Adrenal gland (tissue), 12 donors: ENCODE results near the gene HOXD10. TPM values are rescaled to one million over a fixed set of nuclear protein-coding genes. Genes with fewer than 3 reads are reported as not detected.

Experiments used
- DNase-seq, 7 donors: peaks; one replicate each; pipeline ENCODE4 v3.0.0-alpha.2; 2019 to 2020
- H3K27ac ChIP-seq, 5 donors: fragments of 200-600 bp; sonication (generic) in 4 of 5; 1 replicate in 3 of 5; 2 replicates in 2 of 5; pipeline versions ENCODE4 v1.5.1 to v1.8.0; 2016 to 2020; ENCODE audit warnings: mild to moderate bottlenecking in 1 of 5
- H3K27me3 ChIP-seq: fragments of 200-600 bp; 2 replicates; pipeline ENCODE4 v1.8.0; 2021
- H3K36me3 ChIP-seq, 2 donors: fragments of 200-600 bp; replicated peaks in 1 of 2; 1 replicate in 1 of 2; 2 replicates in 1 of 2; pipeline versions ENCODE4 v1.5.1 to v1.8.0; 2018 to 2022
- H3K4me1 ChIP-seq, 2 donors: fragments of 200-600 bp; replicated peaks in 1 of 2; 1 replicate in 1 of 2; 2 replicates in 1 of 2; pipeline versions ENCODE4 v1.5.1 to v1.8.0; 2018 to 2021
- H3K4me3 ChIP-seq, 4 donors: fragments of 200-600 bp; sonication (generic) in 3 of 4; one replicate each; pipeline ENCODE4 v1.5.1; 2016 to 2018
- H3K9me3 ChIP-seq, 3 donors: fragments of 200-600 bp; sonication (generic) in 1 of 3; replicated peaks in 1 of 3; 1 replicate in 2 of 3; 2 replicates in 1 of 3; pipeline versions ENCODE4 v1.5.1 to v1.8.0; 2016 to 2021
- POLR2A ChIP-seq, 2 donors: fragments of 450-650 bp; IDR thresholded peaks; one replicate each; pipeline ENCODE4 v1.6.1; 2017; ENCODE audit warnings: antibody characterized with exemption in 2 of 2, mild to moderate bottlenecking in 2 of 2, moderate library complexity in 1 of 2
- WGBS, 4 donors: extraction: QIAGEN DNeasy Blood & Tissue Kit in 2 of 4; methylation state at CpG; one replicate each; pipeline versions ENCODE4 v1.1.5 to v1.1.7; 2013 to 2017; 5-methylcytosine and 5-hydroxymethylcytosine counted together
- intact Hi-C, 2 donors: fragments of 100-400 bp; cut with DNase I; formaldehyde crosslinking; loops; one replicate each; pipeline versions ENCODE4 v1.14.1 to v1.15.0; 2022 to 2023
- polyA plus RNA-seq, 3 donors: library from polyadenylated mRNA; stranded (reverse); fragments of 200-250 nt in 2 of 3; fragments of 350-450 nt in 1 of 3; fragmentation: Illumina TruSeq in 1 of 3; extraction: RNeasy Lipid Tissue Mini Kit (QIAGEN cat#74804) in 1 of 3; gene quantifications; one replicate each; pipeline ENCODE4 v1.2.3, GENCODE V29; 2013 to 2014
- total RNA-seq, 9 donors: library from RNA; depleted of rRNA in 4 of 9; stranded (reverse); fragments of >200 nt in 4 of 9; fragments of 120-200 nt in 1 of 9; fragmentation: NEBNext Ultra II Directional in 1 of 9; extraction: Animal tissue kit (Norgen Biotek cat#: 25700) in 1 of 9; gene quantifications; one replicate each; pipeline versions ENCODE4 v1.1.0 to v1.2.4, GENCODE V29; 2013 to 2023
- TF ChIP-seq, protein P1 (sequence below), 6 experiments: fragments of 450-650 bp in 4 of 6; fragments of 200-600 bp in 2 of 6; sonication (generic) in 1 of 6; IDR thresholded peaks; 1 replicate in 5 of 6; 2 replicates in 1 of 6; pipeline versions ENCODE4 v1.5.1 to v1.8.0; 2016 to 2021; ENCODE audit warnings: antibody characterized with exemption in 6 of 6, mild to moderate bottlenecking in 2 of 6, moderate library complexity in 1 of 6
- donor health status: healthy with polysubstance abuse.
- donor health status: Bipolar disorder and iron deficiency.
- donor health status: DM: yes; HTN: yes; CAD: no.
- donor health status: DM: no; HTN: no; CAD: no.
- donor health status: DM: no; HTN: no; CAD: no.
- donor health status: DM: yes; HTN: yes; CAD: no.

Gene HOXD10
- total and polyA plus RNA-seq, 12 donors = 0.11 to 0.33 (median 0.18) TPM; not detected in 8

DNA sequence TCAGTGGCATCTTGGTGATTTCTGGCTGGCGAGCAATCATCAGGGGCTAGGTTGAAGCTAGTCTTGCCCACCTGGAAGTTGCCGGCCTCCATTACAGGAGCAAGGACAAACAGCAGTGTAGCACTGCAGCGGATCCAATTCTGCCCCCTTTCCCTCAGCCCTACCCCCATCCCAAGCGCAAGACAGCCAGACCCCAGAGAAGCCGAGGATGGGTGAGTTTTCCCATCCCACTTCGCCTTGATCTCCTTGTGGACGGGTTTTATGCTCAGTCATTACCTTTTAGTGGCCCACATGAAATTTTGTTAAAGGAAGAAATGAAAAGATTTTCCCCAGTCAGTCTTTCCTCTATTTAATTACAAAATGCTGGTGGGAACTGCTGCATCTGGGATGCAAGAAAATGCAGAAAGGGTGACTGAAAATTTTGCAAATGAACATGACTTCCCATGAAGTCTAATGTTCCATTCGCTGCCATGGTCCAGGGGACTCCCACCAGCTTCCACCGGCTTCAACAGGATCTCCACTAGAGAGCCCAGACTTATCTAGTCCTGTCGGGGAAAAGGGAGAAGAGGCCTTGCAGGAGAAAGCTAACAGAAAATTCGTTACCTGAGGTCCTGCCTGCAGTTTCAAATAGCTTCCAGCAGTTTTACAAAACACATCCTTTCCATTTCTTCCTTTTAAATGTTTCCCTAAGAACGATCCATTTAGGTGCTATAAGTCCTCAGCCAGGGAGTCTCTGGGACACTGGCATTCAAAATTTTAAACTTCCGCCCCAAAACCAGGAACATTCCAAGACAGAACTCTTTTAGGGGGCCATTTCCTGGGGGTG, 4.0 kb downstream of the HOXD10 start:
- Histone ChIP-seq H3K4me1 (peaks cover 0 to 10% of the 10 kb centered on the region in 2 donors), H3K27ac (no peak overlapping the region), H3K4me3 (no peak overlapping the region), H3K36me3 (no peaks in the 10 kb centered on the region), H3K27me3 (peaks cover 58% of the 10 kb centered on the region), H3K9me3 (no peaks in the 10 kb centered on the region)
- DNase-seq = peak in 1 of 7 donors; percentile 9
- intact Hi-C loops = loop anchor here in 1 of 2 donors (5.0 to 10.0 kb wide), 2 partner anchors 517 to 694 kb away; no protein-coding TSS in a partner anchor
- WGBS, 4 donors = 52 to 66% (median 64%) methylated on average over 13 of the region's 13 CpGs
- TF ChIP-seq, protein P1, sequence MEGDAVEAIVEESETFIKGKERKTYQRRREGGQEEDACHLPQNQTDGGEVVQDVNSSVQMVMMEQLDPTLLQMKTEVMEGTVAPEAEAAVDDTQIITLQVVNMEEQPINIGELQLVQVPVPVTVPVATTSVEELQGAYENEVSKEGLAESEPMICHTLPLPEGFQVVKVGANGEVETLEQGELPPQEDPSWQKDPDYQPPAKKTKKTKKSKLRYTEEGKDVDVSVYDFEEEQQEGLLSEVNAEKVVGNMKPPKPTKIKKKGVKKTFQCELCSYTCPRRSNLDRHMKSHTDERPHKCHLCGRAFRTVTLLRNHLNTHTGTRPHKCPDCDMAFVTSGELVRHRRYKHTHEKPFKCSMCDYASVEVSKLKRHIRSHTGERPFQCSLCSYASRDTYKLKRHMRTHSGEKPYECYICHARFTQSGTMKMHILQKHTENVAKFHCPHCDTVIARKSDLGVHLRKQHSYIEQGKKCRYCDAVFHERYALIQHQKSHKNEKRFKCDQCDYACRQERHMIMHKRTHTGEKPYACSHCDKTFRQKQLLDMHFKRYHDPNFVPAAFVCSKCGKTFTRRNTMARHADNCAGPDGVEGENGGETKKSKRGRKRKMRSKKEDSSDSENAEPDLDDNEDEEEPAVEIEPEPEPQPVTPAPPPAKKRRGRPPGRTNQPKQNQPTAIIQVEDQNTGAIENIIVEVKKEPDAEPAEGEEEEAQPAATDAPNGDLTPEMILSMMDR (IDR thresholded peaks at IDR 0.05) = no peak
- TF ChIP-seq POLR2A (IDR thresholded peaks at IDR 0.05) = no peak

DNA sequence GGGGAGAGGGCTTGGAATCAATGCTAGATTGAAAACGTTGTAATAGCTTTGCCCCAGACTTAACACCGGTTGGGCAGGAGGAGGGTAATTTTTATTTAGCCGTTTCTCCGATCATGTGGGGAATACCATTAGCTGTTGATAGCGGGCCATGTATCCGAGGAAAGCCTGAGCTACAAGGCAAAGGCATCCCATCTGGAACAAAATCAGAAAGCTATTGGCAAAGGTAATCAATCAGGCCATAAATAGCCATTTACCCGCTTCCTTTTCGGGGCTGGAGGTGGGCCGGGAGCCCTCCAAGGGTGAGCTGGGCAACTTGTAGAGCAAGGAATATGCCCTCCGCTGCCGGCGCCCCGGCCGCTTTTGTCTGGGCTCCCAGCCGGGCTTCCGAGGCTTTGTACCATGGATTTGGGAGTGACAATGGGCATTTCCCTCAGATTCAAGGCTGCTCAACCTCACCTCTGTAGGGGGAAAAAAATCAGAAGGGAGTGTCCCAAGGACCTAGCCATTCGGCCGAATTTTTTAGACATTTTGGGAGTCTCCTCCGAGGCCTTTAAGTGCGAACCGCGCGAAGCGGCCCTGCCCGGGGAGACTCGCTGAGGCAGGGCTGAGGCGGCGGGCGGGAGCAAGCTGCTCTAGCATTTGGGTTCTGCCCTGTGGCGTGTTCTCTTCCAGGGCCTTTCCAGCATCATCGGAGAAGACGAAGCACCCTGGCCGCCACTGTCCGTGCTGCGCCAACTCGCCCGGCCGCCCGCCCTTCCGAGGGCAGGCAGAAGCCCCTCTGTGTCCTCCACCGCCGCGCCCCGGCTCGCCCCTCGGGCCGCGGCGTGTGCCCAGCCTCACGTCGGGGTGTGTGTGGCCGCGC, 4.8 kb downstream of the HOXD10 start:
- H3K36me3 ChIP-seq = no peaks in the 10 kb centered on the region
- DNase-seq = no peak
- TF ChIP-seq, protein P1 (IDR thresholded peaks at IDR 0.05) = no peak
- no peak for TF ChIP-seq POLR2A (IDR thresholded peaks at IDR 0.05)
- no peaks in the 10 kb centered on the region for H3K9me3 ChIP-seq
- peak overlapping the region in 2 of 5 donors; percentile 82 to 88 for H3K27ac ChIP-seq
- peak overlapping the region in 2 of 4 donors; percentile 31 to 67 for H3K4me3 ChIP-seq
- intact Hi-C loops = loop anchor here in 1 of 2 donors (5.0 to 10.0 kb wide), 2 partner anchors 516 to 693 kb away; no protein-coding TSS in a partner anchor
- H3K27me3 ChIP-seq = peaks cover 49% of the 10 kb centered on the region
- WGBS, 4 donors = 27 to 55% (median 31%) methylated on average over 18 to 53 of the region's 53 CpGs
- peaks cover 0 to 10% of the 10 kb centered on the region in 2 donors for H3K4me1 ChIP-seq

GRCh38 chr2:176122052-176122682, 5.6 kb downstream of the HOXD10 start:
- WGBS, 4 donors = 1 to 4% (median 2%) methylated on average over 30 to 47 of the region's 47 CpGs
- no peaks in the 10 kb centered on the region for H3K36me3 ChIP-seq
- TF ChIP-seq POLR2A (IDR thresholded peaks at IDR 0.05) = no peak
- TF ChIP-seq, protein P1 (IDR thresholded peaks at IDR 0.05) = no peak
- intact Hi-C loops = loop anchor here in 1 of 2 donors (5.0 to 10.0 kb wide), 2 partner anchors 515 to 693 kb away; no protein-coding TSS in a partner anchor
- peak overlapping the region in 4 of 5 donors; percentile 58 to 88 (median 79) for H3K27ac ChIP-seq
- peaks cover 42% of the 10 kb centered on the region for H3K27me3 ChIP-seq
- H3K9me3 ChIP-seq = no peaks in the 10 kb centered on the region
- H3K4me3 ChIP-seq = peak overlapping the region in 2 of 4 donors; percentile 31 to 67
- peaks cover 0 to 14% of the 10 kb centered on the region in 2 donors for H3K4me1 ChIP-seq
- no peak for DNase-seq
